NCI-H446 (cell line): ENCODE results near the gene C11orf87.

Experiments
- DNase-seq, 2 experiments: peaks; one replicate each; lab custom pipeline; 2025; lab: John Stamatoyannopoulos, UW

Gene C11orf87

DNA sequence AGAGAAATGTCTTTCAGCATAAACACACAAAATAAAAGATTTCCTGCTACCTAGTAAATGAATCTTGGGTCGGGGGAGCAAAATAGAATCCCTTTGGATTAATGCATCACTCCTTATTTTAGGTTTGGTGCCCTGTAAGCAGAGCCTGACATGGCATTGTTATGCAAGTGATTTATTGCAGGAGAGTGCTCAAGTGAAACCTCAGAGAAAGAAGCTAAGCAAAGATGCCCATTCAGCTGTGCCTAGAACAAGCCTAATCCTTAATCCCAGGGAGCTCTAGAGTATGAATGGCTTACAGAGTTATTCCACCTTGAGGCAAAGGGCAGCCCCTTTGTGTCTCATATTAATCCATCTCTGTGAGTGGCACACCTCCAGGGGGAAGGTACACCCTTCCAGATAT lies 21.1 kb downstream of the C11orf87 start:
- no peak for DNase-seq

GRCh38 chr11:109454857-109455256 lies 32.9 kb downstream of the C11orf87 start:
- no peak for DNase-seq
